Lower leg skin (tissue), 3 donors: ENCODE measurements around the gene SLC9A6.

Experiments used
- CTCF ChIP-seq, 3 donors: fragments of 450-650 bp; IDR thresholded peaks; one replicate each; pipeline ENCODE4 v1.5.1; 2016; ENCODE audit warnings: antibody characterized with exemption in 3 of 3, mild to moderate bottlenecking in 3 of 3, moderate library complexity in 2 of 3
- POLR2A ChIP-seq, 2 donors: fragments of 450-650 bp; IDR thresholded peaks; one replicate each; pipeline ENCODE4 v1.6.1; 2016 to 2017; ENCODE audit warnings: antibody characterized with exemption in 2 of 2, mild to moderate bottlenecking in 1 of 2, moderate library complexity in 1 of 2

- TF ChIP-seq CTCF (IDR thresholded peaks at IDR 0.05) (no peak), POLR2A (IDR thresholded peaks at IDR 0.05) (no peak)
Observed at GRCh38 chrX:135973548-135974278, 11.5 kb upstream of the SLC9A6 start, which contains the start of gene MMGT1.
